SK-N-SH treated with all-trans-retinoic acid at 6 μM for 48 hours (cell line): Measurements from ENCODE around the gene SMAD6.

Source experiments
- BACH2 ChIP-seq: fragments of 250-450 bp; sonication (Bioruptor Pico); IDR thresholded peaks from 2 replicates; pipeline ENCODE4 v1.9.0; 2021; ENCODE audit warnings: mild to moderate bottlenecking, borderline replicate concordance
- CREB5 ChIP-seq: fragments of 250-450 bp; sonication (Bioruptor Pico); IDR thresholded peaks from 2 replicates; pipeline ENCODE4 v1.5.1; 2020; ENCODE audit warnings: low read depth, mild to moderate bottlenecking, moderate library complexity
- ISL1 ChIP-seq: fragments of 250-450 bp; sonication (Bioruptor Pico); IDR thresholded peaks from 2 replicates; pipeline ENCODE4 v2.1.2; 2022; ENCODE audit warnings: mild to moderate bottlenecking, moderate library complexity
- OSR1 ChIP-seq: fragments of 250-450 bp; sonication (Bioruptor Pico); IDR thresholded peaks from 2 replicates; pipeline ENCODE4 v1.8.0; 2022; ENCODE audit warnings: moderate library complexity, mild to moderate bottlenecking, inconsistent platforms
- PPARA ChIP-seq: fragments of 250-450 bp; sonication (Bioruptor Pico); IDR thresholded peaks from 2 replicates; pipeline ENCODE4 v1.5.0; 2020; ENCODE audit warnings: mild to moderate bottlenecking, borderline replicate concordance
- RARB ChIP-seq: fragments of 250-450 bp; sonication (Bioruptor Pico); IDR thresholded peaks from 2 replicates; pipeline ENCODE4 v1.8.0; 2021; ENCODE audit warnings: mild to moderate bottlenecking, moderate library complexity
- TSHZ2 ChIP-seq: fragments of 250-450 bp; sonication (Bioruptor Pico); IDR thresholded peaks from 2 replicates; pipeline ENCODE4 v1.5.0; 2020; ENCODE audit warnings: mild to moderate bottlenecking, moderate library complexity
- ZFP3 ChIP-seq: fragments of 250-450 bp; sonication (Bioruptor Pico); IDR thresholded peaks from 2 replicates; pipeline ENCODE4 v1.5.0; 2020; ENCODE audit warnings: mild to moderate bottlenecking, moderate library complexity
- ZFP30 ChIP-seq: fragments of 450-650 bp; formaldehyde crosslinking; IDR thresholded peaks from 2 replicates; pipeline ENCODE4 v1.5.0; 2022; ENCODE audit warnings: mild to moderate bottlenecking, moderate library complexity
- ZNF70 ChIP-seq: fragments of 450-650 bp; formaldehyde crosslinking; IDR thresholded peaks from 2 replicates; pipeline ENCODE4 v1.5.0; 2020; ENCODE audit warnings: mild to moderate bottlenecking, moderate library complexity

GRCh38 chr15:66721020-66721419 is 19.0 kb downstream of the SMAD6 start:
- TF ChIP-seq ZNF70 (CRISPR knock-in tag), result no peak
- no peak for TF ChIP-seq OSR1
- no peak for TF ChIP-seq TSHZ2 (CRISPR knock-in tag)
- no peak for TF ChIP-seq ZFP3
- TF ChIP-seq ISL1, result no peak
- TF ChIP-seq PPARA (CRISPR knock-in tag), result no peak
- no peak for TF ChIP-seq BACH2 (CRISPR knock-in tag)
- no peak for TF ChIP-seq RARB (CRISPR knock-in tag)
- TF ChIP-seq ZFP30, result no peak
- TF ChIP-seq CREB5 (CRISPR knock-in tag), result no peak
